HG03066 (cell line): ENCODE results near the gene KLHL22.

Source experiments
- ATAC-seq: cut with Tn5 transposase; IDR thresholded peaks from one replicate; pipeline ENCODE4 v1.9.1; 2021; ENCODE audit warnings: low read depth; ENCODE audit not compliant: unreplicated experiment

The KLHL22 gene

GRCh38 chr22:20436307-20436767, 59.3 kb downstream of the KLHL22 start:
- ATAC-seq = no peak

- ATAC-seq = no peak
Measured at GRCh38 chr22:20435436-20436306, 59.9 kb downstream of the KLHL22 start.

- ATAC-seq = no peak
Measured at GRCh38 chr22:20434773-20435172, 60.8 kb downstream of the KLHL22 start.

GRCh38 chr22:20434264-20434751, 61.3 kb downstream of the KLHL22 start:
- no peak for ATAC-seq

- no peak for ATAC-seq
Measured at GRCh38 chr22:20433686-20434241, 61.8 kb downstream of the KLHL22 start.

- no peak for ATAC-seq
Measured at GRCh38 chr22:20433191-20433590, 62.4 kb downstream of the KLHL22 start.

DNA sequence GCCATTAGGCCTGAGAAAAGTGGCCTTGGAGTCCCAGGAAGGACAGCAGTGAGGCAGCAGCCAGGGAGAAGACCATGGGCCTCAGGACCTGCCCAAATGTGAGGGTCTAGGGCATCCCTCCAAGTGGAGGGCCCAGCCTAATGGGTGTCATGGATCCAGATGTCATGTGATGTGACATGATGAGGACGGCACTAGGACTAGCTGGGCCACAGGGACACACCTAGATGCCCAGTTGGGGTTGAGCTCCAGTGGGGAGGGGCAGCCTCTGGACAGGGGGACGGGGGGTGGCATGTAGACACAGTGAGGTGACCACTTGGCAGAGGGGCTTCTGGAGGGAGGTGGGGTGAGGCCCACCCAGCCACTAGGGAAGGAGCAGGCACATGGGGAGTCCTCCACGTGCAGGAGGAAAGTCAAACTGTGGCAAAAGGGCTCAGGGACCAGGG, 63.3 kb downstream of the KLHL22 start:
- no peak for ATAC-seq

DNA sequence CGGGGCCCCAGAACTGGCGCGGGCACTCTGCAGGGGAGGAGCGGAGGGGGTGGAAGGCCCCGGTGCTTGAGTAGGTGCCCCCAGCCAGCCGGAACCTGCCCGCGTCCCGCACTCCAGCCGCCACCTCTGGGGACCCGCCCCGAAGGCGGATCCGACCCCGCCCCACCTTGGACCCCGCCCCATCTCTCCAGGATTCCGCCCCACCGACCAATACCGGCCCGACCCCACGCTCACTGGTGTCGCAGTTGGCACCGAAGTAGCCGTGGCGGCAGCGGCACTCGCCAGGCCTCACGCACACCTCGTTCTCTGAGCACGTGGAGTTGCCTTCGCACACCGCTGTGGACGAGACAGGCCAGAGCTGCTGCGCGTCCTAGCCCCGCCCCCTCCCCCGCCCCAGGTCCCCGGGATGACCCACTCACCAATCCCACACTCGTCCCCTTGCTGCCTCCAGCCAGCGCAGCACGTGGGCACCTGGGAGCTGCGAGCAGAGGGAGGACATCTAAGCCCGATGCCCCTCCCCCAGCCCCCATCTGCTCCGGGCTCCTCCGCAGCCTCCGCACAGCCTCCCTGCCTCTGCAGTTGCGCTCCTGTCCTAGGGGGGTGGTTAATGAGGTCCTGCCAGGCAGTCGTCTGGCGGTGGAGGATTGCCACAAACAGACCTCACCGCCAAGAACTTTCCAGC, 63.9 kb downstream of the KLHL22 start:
- ATAC-seq = no peak

DNA sequence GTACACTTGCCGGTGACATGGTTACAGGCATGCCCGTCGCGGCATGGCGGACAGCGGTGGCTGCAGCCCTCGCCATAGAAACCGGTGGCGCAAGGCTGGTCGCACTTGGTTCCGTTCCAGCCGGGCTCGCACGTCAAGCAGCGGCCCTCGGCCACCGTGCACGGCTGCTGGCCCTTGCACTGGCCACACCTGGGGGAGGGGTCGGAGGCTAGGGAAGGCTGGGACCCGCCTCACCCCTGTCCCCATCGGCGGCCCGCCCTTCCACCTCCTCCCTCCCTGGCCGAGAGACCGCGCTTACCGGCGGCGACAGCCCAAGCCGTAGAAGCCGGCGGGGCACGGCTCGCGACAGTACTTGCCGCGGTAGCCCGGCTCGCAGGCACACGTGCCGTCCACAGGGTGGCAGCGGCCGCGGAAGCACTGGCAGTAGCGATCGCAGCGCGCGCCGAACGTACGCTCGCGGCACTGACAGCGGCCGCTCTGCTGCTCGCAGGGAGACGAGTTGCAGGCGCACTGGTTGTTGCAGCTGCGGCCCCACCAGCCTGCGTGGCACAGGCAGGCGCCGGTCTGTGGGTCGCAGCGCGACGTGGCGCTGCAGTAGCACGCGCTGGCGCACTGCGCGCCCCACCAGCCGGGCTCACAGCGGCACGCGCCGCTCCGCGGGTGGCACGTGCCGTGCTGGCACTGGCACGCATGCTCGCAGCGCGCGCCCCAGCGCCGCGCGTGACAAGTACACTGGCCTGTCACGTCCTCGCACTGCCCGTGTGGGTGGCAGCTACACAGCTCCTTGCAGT, 64.7 kb downstream of the KLHL22 start:
- ATAC-seq = no peak

- no peak for ATAC-seq
Measured at GRCh38 chr22:20430101-20430719, 65.4 kb downstream of the KLHL22 start.

DNA sequence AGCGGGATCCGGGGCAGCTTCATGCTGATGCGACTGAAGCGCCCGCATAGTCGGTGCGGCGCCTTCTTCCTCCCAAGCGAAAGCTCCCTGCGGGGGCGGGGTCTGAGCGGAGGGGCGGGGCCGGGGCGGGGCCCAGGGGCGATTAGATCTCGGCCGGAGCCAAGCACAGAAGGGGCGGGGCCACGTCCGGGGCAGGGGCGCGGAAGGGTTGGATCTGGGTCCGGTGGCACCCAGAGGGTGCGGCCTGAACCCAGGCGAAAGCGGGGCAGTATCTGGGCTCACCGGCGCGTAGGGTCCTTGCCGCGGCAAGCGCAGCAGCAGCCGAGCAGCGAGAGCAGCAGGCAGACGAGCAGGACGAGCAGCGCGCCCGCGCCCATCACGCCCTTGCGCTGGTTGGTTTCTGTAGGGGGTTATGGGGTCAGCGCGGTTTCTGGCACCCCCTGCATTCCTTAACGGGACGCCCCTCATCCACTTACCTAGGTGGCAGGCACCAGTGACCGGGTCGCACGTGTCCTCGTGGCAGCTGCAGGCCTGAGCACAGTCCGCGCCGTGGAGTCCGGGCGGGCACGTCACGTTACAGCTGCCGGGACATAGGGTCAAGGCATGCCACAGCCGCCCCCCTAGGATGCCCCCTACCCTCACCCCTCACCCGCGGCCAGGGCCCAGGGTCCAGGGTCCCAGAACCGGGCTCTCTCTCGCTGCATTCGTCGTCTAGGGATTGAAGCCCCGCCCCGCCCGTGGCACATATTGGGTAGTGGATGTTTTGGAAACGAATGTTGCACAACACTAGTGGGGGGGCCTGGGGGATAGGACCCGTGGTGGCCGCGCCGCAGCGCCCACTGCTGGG, 66.1 kb downstream of the KLHL22 start:
- ATAC-seq = no peak

- no peak for ATAC-seq
Measured at GRCh38 chr22:20428496-20429253, 66.9 kb downstream of the KLHL22 start.

- no peak for ATAC-seq
Measured at GRCh38 chr22:20427945-20428417, 67.6 kb downstream of the KLHL22 start.

DNA sequence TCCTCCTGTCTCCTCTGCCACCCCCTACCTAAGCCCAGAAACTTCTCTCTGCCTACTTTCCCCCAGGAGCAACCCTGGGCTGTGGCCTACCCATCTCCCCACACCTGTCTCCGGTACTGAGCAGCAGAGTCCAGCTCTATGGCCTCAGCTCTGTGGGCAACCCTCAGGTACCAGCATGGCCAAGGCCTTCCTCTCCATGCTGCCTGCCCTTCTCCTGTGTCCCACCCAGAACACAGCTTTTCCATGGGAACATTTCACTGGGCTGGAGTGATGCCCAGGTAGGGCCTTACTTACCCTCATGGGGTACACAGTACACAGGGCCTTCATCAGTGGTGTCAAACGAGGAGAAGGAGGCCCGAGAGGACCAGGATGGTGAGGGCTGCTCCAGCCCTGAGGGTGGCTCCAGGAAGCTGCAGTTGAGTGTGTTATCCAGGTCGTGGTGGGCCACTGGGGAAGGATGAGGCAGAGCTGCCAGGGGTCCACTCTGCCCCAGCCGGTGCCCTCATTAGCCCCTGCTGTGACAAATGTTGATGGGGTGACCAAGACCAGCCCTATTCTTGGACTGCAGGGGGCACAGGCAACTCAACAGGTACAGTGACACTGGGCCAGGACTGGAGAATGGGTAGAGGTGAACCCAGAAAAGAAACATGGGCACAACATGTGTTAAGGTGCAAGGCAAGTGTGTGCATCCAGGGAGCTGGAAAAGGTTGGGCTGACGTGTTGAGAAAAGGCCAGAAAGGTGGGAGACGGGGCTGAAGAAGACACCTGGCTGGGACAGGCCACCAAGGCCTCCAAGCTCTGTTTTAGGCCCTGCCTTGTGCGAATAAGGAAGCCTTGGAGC, 68.3 kb downstream of the KLHL22 start:
- no peak for ATAC-seq

- no peak for ATAC-seq
Measured at GRCh38 chr22:20426259-20426615, 69.4 kb downstream of the KLHL22 start.

GRCh38 chr22:20425566-20426258, 69.9 kb downstream of the KLHL22 start:
- ATAC-seq = no peak
